KMS-11 (cell line): ENCODE data around the gene ANKRD62.
"Not testable (repeated sequence)": the region's sequence is repeated elsewhere in the genome, so short reads cannot be mapped to it uniquely, and the experiment has no call there.

Experiments
- H2AFZ ChIP-seq: fragments of 200-600 bp; sonication (generic); 2 replicates; pipeline ENCODE4 v1.6.1; 2016; ENCODE audit warnings: antibody characterized with exemption, mixed run types, low read depth
- H3K27ac ChIP-seq: fragments of 200-600 bp; sonication (generic); 2 replicates; pipeline ENCODE4 v1.6.1; 2016; ENCODE audit warnings: mild to moderate bottlenecking, mixed run types
- H3K27me3 ChIP-seq: fragments of 200-600 bp; sonication (generic); 2 replicates; pipeline ENCODE4 v1.6.1; 2017; ENCODE audit warnings: mild to moderate bottlenecking, low read depth, mixed run types, moderate library complexity; ENCODE audit not compliant: insufficient read depth
- H3K36me3 ChIP-seq: fragments of 200-600 bp; sonication (generic); 2 replicates; pipeline ENCODE4 v1.6.1; 2017; ENCODE audit warnings: mild to moderate bottlenecking, mixed run types; ENCODE audit not compliant: insufficient read depth
- H3K4me1 ChIP-seq: fragments of 200-600 bp; sonication (generic); 2 replicates; pipeline ENCODE4 v1.6.1; 2016; ENCODE audit warnings: mild to moderate bottlenecking, low read depth, mixed run types; ENCODE audit not compliant: poor library complexity, severe bottlenecking
- H3K4me2 ChIP-seq: fragments of 200-600 bp; sonication (generic); 2 replicates; pipeline ENCODE4 v1.7.0; 2016; ENCODE audit warnings: mild to moderate bottlenecking, mixed run types
- H3K4me3 ChIP-seq: fragments of 200-600 bp; sonication (generic); IDR thresholded peaks from 2 replicates; pipeline ENCODE4 v1.6.1; 2017; ENCODE audit warnings: low read depth, low read length, mixed read lengths; ENCODE audit not compliant: insufficient read depth
- H3K79me2 ChIP-seq: fragments of 200-600 bp; sonication (generic); 2 replicates; pipeline ENCODE4 v1.6.1; 2016; ENCODE audit warnings: low read depth, mixed run types; ENCODE audit not compliant: insufficient read depth
- H3K9ac ChIP-seq: fragments of 200-600 bp; sonication (generic); 2 replicates; pipeline ENCODE4 v1.6.1; 2016; ENCODE audit warnings: mild to moderate bottlenecking, mixed run types
- H4K20me1 ChIP-seq: fragments of 200-600 bp; sonication (generic); 2 replicates; pipeline ENCODE4 v1.6.1; 2016; ENCODE audit warnings: mild to moderate bottlenecking, mixed run types; ENCODE audit not compliant: insufficient read depth
- TF ChIP-seq, protein P1 (sequence below): fragments of 200-600 bp; sonication (generic); conservative IDR thresholded peaks from 2 replicates; pipeline ENCODE4 v1.6.1; 2017; ENCODE audit warnings: low read depth, mild to moderate bottlenecking, antibody characterized with exemption, low read length, moderate library complexity, mixed read lengths

ANKRD62 gene

DNA sequence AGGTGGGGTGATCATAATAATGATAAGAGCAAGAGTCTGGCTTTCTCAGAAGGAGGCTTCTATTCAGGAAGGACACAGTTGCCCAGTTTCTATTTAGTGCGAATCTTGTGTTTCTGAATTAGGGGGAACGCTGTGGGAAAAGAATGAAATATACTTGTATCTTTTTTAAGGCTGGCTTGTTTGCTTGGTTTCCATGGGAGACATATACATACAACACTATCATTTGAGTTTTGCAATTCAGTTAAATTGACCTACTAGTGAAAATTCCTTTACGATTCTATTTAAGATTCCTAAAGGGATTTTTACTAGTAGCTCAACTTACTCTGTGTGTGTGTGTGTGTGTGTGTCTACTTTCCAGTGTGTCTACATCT, 24.7 kb upstream of the ANKRD62 start:
- Histone ChIP-seq H3K27ac (no peak overlapping the region), H4K20me1 (no peaks in the 10 kb centered on the region), H3K36me3 (no peaks in the 10 kb centered on the region), H3K4me1 (no peaks in the 10 kb centered on the region), H3K27me3 (no peaks in the 10 kb centered on the region), H3K9ac (no peak overlapping the region), H3K79me2 (no peaks in the 10 kb centered on the region), H3K4me3 (no peak overlapping the region), H2AFZ (no peak overlapping the region), H3K4me2 (no peak overlapping the region)
- TF ChIP-seq, protein P1, sequence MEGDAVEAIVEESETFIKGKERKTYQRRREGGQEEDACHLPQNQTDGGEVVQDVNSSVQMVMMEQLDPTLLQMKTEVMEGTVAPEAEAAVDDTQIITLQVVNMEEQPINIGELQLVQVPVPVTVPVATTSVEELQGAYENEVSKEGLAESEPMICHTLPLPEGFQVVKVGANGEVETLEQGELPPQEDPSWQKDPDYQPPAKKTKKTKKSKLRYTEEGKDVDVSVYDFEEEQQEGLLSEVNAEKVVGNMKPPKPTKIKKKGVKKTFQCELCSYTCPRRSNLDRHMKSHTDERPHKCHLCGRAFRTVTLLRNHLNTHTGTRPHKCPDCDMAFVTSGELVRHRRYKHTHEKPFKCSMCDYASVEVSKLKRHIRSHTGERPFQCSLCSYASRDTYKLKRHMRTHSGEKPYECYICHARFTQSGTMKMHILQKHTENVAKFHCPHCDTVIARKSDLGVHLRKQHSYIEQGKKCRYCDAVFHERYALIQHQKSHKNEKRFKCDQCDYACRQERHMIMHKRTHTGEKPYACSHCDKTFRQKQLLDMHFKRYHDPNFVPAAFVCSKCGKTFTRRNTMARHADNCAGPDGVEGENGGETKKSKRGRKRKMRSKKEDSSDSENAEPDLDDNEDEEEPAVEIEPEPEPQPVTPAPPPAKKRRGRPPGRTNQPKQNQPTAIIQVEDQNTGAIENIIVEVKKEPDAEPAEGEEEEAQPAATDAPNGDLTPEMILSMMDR = no peak

DNA sequence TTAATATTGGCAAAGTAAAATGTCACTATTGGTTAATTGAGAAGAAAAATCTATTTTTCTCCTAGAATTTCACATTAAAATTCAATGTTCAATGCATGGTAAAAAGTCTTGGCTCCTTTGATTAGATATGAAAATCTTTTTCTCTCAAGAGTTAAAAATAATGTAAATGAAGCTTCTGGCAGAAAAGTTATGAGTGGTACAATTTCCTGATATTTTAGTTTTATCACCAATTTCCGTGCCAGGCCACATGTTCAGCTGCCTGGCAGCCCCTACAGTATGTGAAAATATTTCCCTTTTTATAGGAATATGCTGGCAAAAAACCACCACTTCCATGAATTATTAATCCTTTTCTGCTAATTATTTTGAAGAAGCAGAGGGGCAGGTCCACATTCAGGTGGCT, 22.6 kb upstream of the ANKRD62 start:
- not testable (repeated sequence) for H3K4me3 ChIP-seq, H4K20me1 ChIP-seq, H3K4me1 ChIP-seq, H3K4me2 ChIP-seq, H3K9ac ChIP-seq, H3K36me3 ChIP-seq, H3K27me3 ChIP-seq, H3K79me2 ChIP-seq, H3K27ac ChIP-seq, H2AFZ ChIP-seq

DNA sequence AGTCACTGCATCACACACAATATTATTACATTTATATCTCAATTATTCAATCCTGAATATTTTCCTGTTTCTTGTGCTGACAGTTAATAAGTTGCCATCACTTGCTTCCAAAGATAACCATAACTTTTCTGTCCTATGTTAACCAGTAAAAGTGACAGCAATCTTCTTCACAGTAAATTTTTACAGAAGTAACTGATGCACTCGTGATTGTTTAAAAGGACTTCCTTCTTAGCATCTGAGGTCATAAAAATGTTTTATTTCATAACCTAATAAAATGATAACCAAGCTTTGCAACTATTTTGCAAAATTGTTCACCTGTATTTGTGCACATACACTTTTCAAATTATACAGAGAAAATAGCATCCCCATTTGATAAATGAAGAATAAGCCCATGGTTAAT, 20.6 kb upstream of the ANKRD62 start:
- H4K20me1 ChIP-seq = no peaks in the 10 kb centered on the region
- H3K4me2 ChIP-seq = no peak overlapping the region
- H3K79me2 ChIP-seq = no peaks in the 10 kb centered on the region
- TF ChIP-seq, protein P1 = no peak
- H3K27ac ChIP-seq = no peak overlapping the region
- H3K9ac ChIP-seq = no peak overlapping the region
- no peaks in the 10 kb centered on the region for H3K4me1 ChIP-seq
- no peak overlapping the region for H2AFZ ChIP-seq
- no peak overlapping the region for H3K4me3 ChIP-seq
- H3K27me3 ChIP-seq = no peaks in the 10 kb centered on the region
- no peaks in the 10 kb centered on the region for H3K36me3 ChIP-seq

DNA sequence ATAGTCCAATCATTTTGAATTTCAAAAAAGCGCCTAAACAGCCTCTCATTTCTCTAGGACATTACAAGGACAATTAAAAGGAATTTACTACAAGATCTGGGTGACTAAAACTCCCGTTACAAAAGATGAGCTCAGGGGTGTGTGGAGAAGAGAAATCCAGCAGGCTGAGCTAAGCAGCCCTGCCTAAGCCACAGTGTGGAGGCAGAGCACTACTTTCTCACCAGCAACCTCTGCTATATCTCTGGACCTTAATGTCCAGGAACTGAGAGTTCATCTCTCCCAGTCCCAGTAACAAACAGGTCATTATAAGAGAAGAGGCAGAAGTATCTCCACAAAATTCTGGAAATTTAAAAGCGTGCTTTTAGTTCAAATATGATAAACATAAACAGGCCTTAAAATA, 18.9 kb upstream of the ANKRD62 start:
- Histone ChIP-seq H3K27ac (no peak overlapping the region), H3K36me3 (no peaks in the 10 kb centered on the region), H3K9ac (no peak overlapping the region), H3K4me2 (no peak overlapping the region), H3K79me2 (no peaks in the 10 kb centered on the region), H3K4me3 (no peak overlapping the region), H4K20me1 (no peaks in the 10 kb centered on the region), H3K27me3 (no peaks in the 10 kb centered on the region), H2AFZ (no peak overlapping the region), H3K4me1 (no peaks in the 10 kb centered on the region)
- TF ChIP-seq, protein P1 = no peak

DNA sequence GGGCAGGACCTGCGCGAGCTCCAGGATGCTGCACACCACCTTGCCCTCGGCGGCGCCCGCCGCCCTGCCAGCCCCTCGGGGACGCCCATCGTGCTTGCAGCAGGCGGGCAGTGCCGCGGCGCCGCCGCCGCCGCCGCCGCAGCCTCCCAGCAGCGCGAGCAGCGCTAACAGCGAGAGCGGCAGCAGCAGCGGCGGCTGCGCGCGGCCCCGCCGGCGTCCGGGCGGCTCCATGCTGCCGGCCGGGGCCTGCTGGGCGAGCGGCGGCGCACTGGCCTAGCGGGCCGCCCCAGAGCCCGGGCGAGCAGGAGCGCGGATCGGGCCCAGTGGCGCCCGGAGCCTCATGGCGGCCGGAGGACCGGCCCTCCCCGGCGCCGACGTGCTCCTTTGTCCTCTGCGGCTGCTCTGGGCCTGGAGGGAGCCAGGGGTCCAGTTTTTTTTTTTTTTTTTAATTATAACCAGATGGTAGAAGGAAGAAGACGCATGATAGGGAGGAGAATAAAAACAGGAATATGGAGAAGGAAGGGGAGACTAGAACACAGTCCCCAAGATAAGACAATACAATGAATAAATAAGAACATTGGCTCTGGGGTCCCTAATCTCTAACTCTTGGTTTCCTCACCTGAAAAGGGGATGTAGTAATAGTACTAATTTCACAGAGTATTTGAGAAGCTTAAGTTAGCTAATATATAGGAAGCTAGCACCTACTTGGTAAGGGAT, 17.1 kb upstream of the ANKRD62 start:
- Histone ChIP-seq H3K4me1 (no peaks in the 10 kb centered on the region), H3K4me3 (no peak overlapping the region), H3K27ac (no peak overlapping the region), H3K79me2 (no peaks in the 10 kb centered on the region), H3K36me3 (no peaks in the 10 kb centered on the region), H3K27me3 (no peaks in the 10 kb centered on the region), H3K4me2 (no peak overlapping the region), H2AFZ (no peak overlapping the region), H4K20me1 (no peaks in the 10 kb centered on the region), H3K9ac (no peak overlapping the region)
- TF ChIP-seq, protein P1 = no peak

DNA sequence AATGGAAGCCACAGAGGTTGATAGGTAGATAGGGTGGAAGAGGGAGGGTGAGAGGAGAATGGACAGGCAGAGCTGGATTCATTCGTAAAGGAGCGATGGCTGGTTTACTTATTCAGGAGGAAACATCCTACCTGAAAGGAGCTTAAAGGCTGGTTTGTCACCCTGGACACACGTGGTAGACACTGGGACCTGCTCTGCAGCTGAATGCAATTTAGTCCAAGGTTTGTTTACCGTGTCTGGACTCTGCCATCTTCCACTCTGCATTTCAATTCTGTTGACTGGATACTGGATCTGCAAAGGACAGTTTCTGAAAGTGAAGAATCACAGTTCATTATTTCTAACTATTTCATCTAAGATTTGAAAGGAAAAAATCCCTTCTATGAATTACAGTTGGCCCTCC, 15.6 kb upstream of the ANKRD62 start:
- not testable (repeated sequence) for H3K27ac ChIP-seq, H3K4me3 ChIP-seq, H3K4me1 ChIP-seq, H4K20me1 ChIP-seq, H2AFZ ChIP-seq, H3K27me3 ChIP-seq, H3K9ac ChIP-seq, H3K79me2 ChIP-seq, H3K4me2 ChIP-seq, H3K36me3 ChIP-seq
